RKO (cell line): Measurements from ENCODE around the gene FAM217A.
"Not testable (repeated sequence)": the region's sequence is repeated elsewhere in the genome, so short reads cannot be mapped to it uniquely, and the experiment has no call there.

ENCODE experiments used
- DNase-seq: peaks from one replicate; pipeline ENCODE4 v3.0.0-alpha.2; 2016; ENCODE audit warnings: low spot score

FAM217A gene, protein sequence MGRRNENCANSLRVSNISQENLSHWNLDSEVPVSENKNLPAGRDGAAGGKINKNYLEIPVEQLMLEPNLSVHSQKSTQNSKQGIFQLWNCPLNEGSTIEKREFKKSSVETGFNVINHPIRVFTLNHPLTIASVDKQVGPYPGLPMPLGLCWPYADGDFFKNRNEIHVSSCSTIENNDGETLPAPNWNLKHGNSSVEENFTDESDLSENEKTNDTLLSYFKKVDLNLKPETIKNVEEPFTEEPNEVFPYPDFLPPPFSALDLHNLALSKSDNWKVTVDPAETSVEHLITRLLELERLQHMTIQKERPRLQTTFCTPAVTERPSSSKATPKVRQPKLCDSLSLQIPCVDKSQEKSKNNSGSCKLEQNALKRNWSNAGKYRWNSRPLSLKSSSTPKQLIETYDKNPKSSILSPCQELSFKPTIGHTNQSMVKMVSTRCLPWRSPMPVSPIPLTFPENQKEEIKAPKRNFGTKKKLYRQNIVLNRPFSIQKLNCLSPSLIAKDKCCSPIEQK

DNA sequence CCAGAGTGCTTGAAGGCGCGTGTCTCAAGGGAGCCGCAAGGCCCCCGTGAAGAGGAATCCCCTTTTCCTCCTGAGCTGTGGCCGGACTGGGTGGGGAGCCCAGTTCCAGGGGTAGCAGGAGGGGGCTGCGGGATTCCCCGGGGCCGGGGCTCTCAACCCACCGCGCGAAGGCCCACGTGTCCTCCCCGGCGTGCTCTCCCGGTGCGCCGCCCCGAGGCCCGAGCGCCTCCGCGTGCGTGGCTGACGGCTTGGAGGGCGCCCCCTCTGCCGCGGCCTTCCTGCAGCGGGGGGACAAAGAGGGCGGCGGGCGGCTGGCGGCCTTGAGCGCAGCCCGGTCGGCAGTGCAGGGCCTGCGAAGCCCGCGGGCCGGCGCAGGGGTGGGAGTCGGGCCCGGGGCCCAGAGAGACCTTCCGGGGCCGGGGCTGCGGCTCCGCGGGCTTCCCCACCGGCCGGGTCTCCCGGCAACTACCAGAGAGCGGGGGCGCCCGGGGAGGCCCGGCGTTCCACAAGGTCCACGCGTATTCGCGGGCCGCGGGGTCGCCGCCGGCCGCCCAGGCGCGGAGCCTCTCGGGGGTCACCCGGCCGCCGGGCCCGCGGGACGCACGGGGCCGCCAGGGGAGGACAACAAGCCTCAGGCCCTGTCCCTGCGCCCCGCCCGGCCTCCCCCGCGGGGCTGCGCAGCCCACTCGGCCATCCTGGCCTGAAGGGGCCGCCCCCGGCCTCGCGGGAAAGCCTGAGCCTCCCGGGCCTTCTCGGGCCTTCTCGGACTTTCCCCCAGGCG is at the start of gene FAM217A:
Gene FAM217A (minus strand): TSS at position 447 of the 781 bp plus-strand sequence. CDS start 1,723 bp downstream, outside the sequence.
- no peak for DNase-seq

DNA sequence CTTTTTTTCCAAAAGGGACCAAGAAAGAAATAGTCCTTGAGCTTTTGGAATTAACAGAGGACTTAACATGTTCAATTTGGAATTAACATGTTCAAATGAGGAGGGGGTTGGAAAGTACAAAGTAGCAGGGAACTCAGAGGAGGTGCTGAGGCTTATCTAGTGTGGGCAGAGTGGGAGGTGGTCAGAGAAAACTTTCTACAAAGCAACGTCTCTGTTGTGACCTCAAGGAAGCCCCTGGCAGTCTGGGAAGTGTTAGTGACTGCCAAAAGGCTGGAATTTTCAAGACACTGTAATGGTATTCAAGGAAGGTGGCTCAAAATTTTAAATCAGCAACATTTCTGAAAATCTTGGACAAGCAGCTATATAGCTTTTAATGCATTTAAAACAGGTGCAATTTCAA is 49.1 kb upstream of the FAM217A start:
- DNase-seq, result no peak

DNA sequence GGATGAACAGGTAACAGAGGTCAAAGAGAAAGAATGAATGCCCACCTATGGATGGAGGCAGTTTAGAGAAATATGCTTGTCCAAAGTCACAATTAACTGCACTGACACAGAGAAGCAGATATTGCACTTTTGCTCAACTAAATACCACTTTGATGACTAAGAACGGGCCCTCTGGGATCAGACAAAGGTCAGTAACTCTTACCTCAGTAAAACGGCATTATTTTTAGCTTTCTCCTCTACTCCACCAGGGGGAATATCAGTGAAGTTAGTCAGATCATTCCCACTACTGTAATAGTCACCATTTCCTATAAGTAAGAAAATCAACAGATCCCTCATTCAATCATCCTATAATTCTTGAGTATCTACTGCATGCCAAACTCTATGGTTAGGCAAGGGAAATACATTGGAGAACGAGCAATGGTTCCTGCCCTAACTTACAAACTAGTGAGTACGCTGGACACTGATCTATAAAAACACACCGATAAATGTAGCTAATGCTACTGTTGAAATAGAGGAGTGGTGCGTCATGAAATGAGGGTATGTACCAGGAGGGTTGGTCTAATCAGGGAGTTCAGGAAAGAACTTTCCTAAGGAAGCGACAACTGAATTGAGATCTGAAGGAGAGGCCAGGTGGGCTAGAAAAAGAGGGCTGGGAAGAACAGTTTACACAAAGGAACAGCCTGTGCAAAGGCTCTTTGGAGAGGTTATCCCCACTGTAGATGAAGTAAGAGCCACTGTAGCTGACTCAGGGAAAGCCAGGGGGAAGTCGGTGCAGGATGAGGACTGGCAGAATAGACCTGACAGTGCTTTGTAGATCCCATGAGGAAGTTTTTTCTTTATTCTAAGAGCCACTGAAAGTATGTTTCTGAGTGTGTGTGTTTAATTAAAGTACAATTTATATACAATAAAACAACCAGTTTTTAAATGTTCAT is 47.3 kb upstream of the FAM217A start:
- DNase-seq, result peak; percentile 85

DNA sequence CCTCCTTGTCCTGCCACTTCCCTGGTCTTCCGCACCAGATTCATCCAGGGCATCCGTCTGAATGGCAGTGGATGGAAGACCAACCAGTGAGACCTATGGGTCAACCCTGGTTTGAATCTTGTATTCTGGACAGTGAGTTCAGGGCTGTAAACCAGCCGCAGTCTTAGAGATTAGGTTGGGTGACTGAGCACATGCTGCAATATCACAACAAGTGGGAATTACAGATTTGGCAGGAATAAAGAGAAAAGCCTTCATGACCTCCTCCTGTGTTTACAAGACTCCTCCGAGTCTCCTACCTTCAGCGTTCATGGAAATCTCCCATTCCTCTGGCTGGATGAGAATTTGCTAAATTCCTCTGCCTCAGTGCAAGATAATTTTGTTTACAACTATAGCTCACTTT is 46.6 kb upstream of the FAM217A start:
- no peak for DNase-seq

DNA sequence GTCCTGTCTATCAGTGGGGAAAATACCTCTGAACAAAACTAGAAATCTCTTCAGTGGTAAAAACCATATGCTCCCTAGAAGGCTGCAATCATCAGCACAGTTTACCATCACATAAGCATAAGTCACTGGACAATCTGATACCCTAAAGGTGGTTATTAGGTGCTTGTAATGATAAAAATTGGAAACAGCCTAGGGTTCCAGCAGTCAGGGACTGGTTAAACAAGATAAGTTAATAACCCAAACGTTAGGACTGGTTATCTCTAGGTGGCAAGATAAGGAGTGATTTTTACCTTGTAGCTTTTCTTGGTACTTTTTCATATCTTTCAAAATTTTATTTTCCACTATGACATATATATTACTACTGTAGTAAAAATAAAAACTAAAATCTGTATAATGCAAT is 45.4 kb upstream of the FAM217A start:
- no peak for DNase-seq

DNA sequence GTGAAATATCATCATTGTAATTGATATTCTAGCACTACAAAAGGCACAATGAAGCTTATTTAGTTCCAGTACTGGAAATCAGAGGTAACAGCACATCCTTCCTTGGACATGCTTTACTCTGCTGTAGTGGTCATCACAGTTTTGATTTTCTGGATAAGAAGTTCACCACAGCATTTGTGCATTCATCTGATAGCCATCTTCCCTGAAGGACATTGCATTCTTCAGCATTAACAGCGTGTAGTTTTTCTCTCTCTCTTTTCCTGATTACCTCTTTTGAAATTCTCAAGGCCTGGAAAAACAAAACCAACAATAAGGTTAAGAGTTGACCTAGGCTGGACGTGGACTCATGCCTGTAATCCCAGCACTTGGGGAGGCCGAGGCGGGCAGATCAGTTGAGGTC is 36.8 kb upstream of the FAM217A start:
- DNase-seq, result no peak

DNA sequence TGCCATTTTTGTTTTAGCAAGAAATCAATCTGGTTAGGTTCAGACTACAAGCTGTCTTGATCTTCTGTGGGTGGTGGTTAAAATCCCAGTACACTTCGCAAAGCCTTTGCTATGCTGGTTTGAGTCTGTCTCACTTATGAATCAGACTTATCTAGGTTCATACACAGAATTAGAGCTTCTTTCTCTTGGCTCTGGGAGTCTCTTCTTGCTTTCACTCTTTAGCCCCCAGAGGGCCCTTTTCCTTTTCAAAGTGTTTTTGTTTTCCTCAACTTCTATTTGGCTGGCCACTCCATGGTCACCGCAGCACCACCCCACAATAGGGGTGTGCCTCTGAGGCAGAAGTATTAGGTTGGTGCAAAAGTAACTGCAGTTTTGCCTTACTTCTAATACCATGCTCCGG is 35.2 kb upstream of the FAM217A start:
- no peak for DNase-seq

DNA sequence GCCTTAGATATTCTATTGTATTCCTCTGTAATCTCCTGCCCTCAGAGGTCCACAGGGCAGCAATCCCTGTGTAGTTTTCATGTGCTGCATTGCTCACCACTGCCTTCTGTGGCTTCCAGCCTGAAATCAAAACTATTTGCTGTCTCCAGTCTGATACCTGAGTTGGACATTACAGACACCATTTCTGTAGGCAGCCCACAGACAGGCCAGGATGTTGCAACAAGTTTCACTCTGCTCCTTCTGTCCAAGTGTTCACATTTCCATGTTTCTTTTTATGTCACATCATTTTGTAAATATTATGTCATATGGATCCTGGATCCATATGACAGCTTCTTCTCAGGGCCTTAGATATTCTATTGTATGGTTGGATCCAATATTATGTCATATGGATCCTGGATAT is 34.7 kb upstream of the FAM217A start:
- DNase-seq, result no peak

DNA sequence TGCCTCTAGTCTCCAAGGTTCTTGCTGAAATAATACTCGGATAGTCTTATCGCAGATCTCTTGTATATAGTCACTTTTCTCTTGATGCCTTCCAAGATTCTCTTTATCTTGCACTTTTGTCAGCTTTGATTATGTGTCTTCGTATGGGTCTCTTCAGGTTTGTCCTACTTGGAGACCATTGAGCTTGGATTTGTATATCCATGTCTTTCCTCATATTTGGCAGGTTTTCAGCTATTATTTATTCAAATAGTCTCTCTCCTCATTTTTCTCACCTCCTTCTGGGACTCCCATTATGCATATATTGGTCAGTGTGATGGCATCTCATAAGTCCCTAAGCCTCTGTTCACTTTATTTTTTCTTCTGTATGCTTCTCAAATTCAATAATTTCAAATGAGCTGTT is 33.4 kb upstream of the FAM217A start:
- no peak for DNase-seq

DNA sequence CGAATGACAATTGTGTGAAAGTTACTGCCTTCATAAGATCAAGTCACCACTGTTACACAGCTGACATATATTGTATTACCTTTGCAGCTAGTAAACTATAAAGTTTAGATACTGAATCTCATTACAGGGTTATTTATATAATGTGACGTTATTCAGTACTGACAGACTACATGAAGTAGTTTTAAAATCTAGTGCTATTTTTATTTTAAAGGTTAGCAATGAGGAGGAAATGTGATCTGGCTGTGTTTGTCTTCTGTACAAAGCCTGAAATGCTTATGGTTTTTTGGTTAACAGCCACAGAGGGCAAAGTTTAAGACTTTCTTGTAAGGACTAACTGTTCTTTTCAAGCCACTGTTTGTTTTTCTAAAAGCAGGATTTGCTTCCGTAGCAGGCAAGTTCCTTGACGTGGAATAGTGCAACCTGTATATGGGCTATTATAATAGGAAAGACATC is 30.5 kb upstream of the FAM217A start:
- not testable (repeated sequence) for DNase-seq

DNA sequence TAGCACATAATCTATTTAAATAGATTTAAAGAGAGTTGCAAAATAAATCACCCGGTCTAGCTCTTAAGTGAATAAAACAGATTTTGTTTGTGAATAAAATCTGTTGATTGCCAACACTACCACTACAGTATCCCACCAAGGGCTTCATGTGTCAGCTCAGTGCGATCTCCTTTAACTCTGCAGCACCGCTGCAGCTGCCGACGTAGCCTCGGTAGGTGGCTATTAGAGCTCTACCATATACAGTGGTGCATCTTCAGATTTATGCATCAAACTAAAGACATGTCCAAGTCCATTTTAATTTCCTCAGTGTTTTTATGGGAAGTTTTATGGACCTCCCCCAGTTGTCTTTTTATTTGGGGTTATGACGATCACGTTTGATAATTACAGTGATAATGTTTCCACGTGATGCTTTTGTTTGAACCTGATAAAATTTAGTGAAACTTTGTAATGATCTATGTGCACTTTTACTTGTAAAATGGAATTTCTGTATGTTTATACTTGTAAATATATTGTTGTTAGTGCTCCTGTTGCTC is 29.7 kb upstream of the FAM217A start:
- DNase-seq, result no peak

DNA sequence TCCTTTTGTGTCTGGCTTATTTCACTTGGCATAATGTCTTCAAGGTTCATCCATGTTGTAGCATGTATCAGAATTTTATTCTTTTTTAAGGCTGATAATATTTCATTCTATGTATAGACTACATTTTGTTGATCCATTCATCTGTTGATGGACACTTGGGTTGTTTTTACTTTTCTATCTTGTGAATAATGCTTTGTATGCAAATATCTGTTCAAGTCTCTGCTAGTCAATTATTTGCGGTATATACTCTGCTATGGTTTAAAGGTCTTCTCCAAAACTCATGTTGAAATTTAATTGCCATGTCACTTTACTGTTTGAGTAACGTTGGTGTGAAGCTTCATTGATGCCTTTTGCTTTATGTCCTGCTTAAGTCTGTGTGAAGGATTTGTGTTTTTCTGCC is 28.9 kb upstream of the FAM217A start:
- DNase-seq, result no peak

DNA sequence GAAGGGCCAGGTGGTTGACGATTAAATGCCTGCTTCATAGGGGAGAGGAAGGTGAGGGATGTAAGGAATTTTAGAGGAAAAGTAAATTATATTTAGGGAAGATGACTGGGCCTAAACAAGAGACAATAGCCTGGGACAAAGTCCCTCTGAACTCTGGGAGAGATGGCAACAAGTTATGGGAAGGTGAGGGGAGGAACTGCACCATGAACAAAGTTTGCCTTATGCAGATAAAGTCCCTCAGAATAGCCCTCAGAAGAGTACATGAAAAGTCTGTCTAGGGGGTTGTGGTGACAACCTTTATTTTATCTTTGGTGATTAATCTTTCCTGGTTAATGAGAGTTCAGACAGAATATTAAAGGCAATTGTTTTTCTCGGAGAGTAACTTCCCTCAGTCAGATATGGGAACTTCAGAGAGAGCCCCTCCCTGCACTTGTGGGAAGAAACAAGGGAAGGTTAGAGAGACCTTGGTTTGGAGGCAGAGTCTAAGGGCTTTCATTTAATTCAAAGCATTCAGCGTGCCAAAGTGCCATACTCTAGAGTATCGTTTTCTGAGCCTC is 27.1 kb upstream of the FAM217A start:
- DNase-seq, result no peak

DNA sequence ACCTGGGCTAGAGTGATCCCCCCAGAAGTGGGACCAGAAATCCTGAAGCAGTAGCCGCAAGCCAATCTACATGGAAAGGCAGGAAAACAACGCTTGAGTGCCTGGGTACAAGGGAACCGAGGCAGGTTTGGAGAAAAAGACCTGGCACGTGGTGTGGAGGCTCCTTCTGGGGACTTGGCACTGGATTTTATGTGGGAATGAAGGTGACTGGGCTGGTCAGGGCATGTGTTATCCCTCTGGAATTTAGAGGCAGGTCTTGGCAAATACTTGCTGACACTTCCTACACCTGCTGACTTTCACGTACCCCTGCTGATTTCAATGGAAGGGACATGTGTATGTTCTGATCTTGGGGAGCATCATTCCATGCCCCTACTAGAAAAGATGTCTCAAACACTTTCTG is 25.0 kb upstream of the FAM217A start:
- DNase-seq, result no peak

DNA sequence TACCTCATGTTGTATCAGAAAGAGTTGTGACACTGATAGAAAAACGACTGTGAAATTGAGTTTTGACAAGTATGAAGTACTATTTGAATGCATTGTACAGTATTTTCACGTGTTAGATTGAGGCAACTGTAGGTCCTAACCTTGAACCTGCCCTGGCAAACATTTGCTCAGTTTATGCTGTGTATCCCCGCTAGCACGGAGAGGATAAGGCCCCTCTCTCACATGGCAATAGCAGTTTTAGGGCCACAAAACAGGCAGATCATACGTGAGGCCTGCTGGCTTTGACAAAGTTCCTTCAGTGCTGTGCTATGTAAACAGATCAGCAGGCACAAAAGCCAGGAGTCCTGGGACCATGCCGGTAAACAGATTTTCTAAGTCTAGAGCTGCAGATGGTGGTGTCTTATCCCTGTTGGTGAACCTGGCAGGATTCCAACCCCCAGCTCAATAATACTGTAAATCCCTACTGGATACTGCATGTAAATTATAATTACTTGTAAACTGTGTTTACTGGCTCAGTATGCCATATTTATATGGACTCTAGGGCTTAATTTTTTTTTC is 23.8 kb upstream of the FAM217A start:
- DNase-seq, result no peak

DNA sequence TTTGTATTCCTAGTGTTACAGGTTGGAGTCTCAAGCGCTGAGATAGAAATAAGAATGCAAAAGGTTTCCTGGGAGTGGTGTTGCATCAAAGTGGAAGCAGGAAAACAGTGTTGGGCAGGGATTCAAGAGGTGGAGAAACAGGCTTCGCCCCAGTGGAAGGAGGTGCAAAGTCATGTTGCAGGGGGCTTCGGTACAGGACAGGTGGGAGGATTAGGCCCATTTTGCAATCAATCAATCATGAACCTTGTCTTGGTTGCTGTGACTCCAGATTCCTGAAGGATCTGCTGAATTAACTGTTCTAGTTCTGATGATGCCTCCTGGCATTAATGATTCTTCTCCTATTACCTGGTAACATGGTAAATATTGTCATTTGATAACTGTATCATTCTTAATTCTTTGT is 22.4 kb upstream of the FAM217A start:
- DNase-seq, result no peak

DNA sequence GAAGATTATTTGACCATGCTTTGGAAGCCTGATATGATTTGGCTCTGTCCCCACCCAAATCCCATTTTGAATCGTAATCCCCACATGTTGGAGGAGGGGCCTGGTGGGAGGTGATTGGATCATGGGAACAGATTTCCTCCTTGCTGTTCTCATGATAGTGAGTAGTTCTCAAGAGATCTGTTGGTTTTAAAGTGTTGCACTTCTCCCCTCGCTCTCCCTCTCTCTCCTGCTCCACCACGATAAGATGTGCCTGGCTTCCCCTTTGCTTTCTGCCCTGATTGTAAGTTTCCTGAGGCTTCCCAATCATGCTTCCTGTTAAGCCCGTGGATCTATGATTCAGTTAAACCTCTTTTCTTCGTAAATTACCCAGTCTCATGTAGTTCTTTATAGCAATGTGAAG is 21.7 kb upstream of the FAM217A start:
- no peak for DNase-seq

DNA sequence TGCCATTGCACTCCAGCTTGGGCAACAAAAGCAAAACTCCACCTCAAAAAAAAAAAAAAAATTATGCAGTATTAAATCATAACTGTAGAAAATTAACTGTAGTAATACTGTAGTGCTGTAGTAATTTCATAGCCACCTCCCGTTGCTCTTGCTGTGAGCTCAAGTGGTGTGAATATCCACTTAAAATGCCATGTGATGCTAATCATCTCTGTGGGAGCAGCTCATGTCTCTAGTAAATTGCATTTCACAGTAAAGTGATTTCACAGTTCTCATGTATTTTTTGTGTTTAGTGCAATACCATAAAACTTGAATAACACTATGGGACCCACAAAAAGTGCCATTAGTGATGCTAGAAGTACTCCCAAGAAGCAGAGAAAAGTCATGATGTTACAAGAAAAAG is 14.4 kb upstream of the FAM217A start:
- DNase-seq, result no peak

DNA sequence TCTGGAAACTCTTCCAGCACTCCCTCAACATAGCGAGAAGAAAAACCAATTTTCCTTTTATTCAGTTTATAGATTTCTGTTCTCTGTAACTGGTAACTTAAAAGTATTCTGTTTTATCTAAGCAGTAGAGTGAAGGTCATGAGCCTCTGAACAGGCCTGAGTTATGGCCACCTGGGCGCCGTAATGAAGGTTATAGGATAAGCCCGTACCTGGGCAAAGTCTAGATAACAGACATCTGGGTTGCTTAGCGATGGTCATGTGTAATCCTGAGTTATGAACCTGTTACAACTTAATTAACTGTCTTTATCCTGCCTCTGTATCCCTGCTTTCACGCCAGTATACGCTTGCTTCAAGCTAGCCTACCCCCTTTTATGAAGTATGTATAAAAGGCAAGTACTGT is 13.0 kb upstream of the FAM217A start:
- no peak for DNase-seq

DNA sequence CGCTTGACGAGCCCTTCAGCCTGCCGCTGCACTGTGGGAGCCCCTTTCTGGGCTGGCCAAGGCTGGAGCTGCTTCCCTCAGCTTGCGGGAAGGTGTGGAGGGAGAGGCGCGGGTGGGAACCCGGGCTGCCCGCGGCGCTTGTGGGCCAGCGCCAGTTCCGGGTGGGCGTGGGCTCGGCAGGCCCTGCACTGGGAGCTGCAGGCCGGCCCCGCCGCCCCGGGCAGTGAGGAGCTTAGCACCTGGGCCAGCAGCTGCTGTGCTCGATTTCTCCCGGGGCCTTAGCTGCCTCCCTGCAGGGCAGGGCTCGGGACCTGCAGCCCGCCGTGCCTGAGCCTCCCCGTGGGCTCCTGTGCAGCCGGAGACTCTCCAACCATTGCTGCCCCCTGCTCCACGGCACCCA is 11.1 kb upstream of the FAM217A start:
- not testable (repeated sequence) for DNase-seq

DNA sequence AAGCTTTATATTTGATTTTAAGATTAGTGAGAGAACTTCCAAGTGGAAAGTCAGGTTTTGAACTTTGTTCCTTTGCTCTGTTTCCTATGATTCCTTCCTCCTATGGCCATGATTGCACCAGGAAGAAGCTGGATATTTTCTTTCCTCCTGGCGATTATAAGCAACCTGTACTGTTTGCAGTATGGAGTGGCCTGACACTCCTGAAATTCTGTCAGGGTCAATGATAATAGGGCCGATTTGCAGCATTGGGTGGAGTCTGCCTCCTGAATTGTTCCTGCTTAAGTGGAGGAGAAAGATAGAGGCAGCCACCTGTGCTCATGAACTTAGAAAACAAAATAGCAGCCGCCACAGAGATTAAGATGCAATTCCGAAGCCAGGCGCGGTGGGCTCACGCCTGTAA is 9.8 kb upstream of the FAM217A start:
- DNase-seq, result no peak
